OCI-LY3 (cell line): Measurements from ENCODE around the gene RMND5A.

Experiments
- H2AFZ ChIP-seq: fragments of 200-600, 300-600 bp; shearing (Covaris generic); 2 replicates; pipeline ENCODE4 v1.6.0; 2014; ENCODE audit warnings: antibody characterized with exemption, low read depth, low read length
- H3K27ac ChIP-seq: fragments of 200-600, 300-600 bp; sonication (generic); 2 replicates; pipeline ENCODE4 v1.5.1; 2014; ENCODE audit warnings: mild to moderate bottlenecking, low read length, moderate library complexity, mixed read lengths
- H3K27me3 ChIP-seq: fragments of 200-600, 300-600 bp; sonication (generic); 2 replicates; pipeline ENCODE4 v1.6.1; 2014; ENCODE audit warnings: low read depth, low read length, mixed read lengths
- H3K36me3 ChIP-seq: fragments of 200-600, 300-600 bp; sonication (generic); replicated peaks from 2 replicates; pipeline ENCODE3; 2014; ENCODE audit warnings: low read depth, low read length, mixed read lengths
- H3K4me1 ChIP-seq: fragments of 300-600, 200-600 bp; sonication (generic); 2 replicates; pipeline ENCODE4 v1.6.1; 2014; ENCODE audit warnings: low read length, mixed read lengths
- H3K4me2 ChIP-seq: fragments of 200-600, 300-600 bp; sonication (generic); 2 replicates; pipeline ENCODE4 v1.6.1; 2014; ENCODE audit warnings: low read length, mixed read lengths
- H3K4me3 ChIP-seq: fragments of 300-600, 200-600 bp; sonication (generic); 2 replicates; pipeline ENCODE4 v1.5.1; 2014; ENCODE audit warnings: antibody characterized with exemption, mild to moderate bottlenecking, low read length, moderate library complexity
- H3K79me2 ChIP-seq: fragments of 300-600, 200-600 bp; shearing (Covaris generic); 2 replicates; pipeline ENCODE4 v1.6.1; 2014; ENCODE audit warnings: mild to moderate bottlenecking, low read length, mixed read lengths
- H3K9ac ChIP-seq: fragments of 300-600, 200-600 bp; shearing (Covaris generic); 2 replicates; pipeline ENCODE4 v1.6.0; 2014; ENCODE audit warnings: mild to moderate bottlenecking, low read length, moderate library complexity
- H3K9me3 ChIP-seq: fragments of 200-600, 300-600 bp; shearing (Covaris generic); 2 replicates; pipeline ENCODE4 v1.6.1; 2014; ENCODE audit warnings: low read length, mixed read lengths; ENCODE audit not compliant: insufficient read depth
- H4K20me1 ChIP-seq: fragments of 200-600, 300-600 bp; sonication (generic); 2 replicates; pipeline ENCODE4 v1.6.1; 2016; ENCODE audit warnings: low read length, mixed read lengths; ENCODE audit not compliant: insufficient read depth
- CTCF ChIP-seq: fragments of 200-600, 300-600 bp; sonication (generic); IDR thresholded peaks from 2 replicates; pipeline ENCODE4 v1.5.1; 2014; ENCODE audit warnings: antibody characterized with exemption, low read length, low read depth
- EZH2phosphoT487 ChIP-seq: fragments of 200-600 bp; shearing (Covaris generic); IDR thresholded peaks from 2 replicates; pipeline ENCODE4 v1.6.1; 2018; ENCODE audit warnings: antibody characterized with exemption, mixed run types, low read depth

Gene RMND5A

GRCh38 chr2:86791573-86791972 lies 71.5 kb downstream of the RMND5A start:
- no peaks in the 10 kb centered on the region for H3K79me2 ChIP-seq
- no peak overlapping the region for H2AFZ ChIP-seq
- H3K27ac ChIP-seq: no peak overlapping the region
- H3K27me3 ChIP-seq: peaks cover 6% of the 10 kb centered on the region
- no peak overlapping the region for H3K9ac ChIP-seq
- H4K20me1 ChIP-seq: no peaks in the 10 kb centered on the region
- no peak for TF ChIP-seq EZH2phosphoT487
- no peak for TF ChIP-seq CTCF
- peaks cover 8% of the 10 kb centered on the region for H3K9me3 ChIP-seq
- no peak overlapping the region for H3K4me2 ChIP-seq
- H3K36me3 ChIP-seq: peaks cover 2% of the 10 kb centered on the region
- no peak overlapping the region for H3K4me3 ChIP-seq
- H3K4me1 ChIP-seq: no peaks in the 10 kb centered on the region

DNA sequence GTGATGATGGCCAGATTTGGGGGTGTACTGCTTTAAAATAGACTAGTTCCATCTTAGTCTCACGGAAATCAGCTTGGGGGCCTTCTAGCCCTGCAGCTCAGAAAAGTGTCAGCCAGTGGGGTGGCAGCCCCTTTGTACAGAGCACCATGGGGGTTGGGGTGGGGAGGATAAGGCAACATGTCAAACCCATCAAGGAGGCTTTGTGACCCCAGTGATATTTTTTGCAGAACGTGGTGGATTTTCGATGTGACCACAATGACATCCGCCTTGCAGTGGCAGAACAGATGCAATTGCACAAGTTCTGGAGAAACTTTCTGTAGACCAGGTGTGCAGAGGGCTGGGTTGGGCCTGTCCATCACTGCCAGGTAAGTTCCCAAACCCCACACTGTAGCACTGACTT lies 73.7 kb downstream of the RMND5A start:
- no peak overlapping the region for H3K27ac ChIP-seq
- no peak overlapping the region for H3K4me3 ChIP-seq
- peaks cover 19% of the 10 kb centered on the region for H3K9me3 ChIP-seq
- H3K36me3 ChIP-seq: peaks cover 11% of the 10 kb centered on the region
- no peak overlapping the region for H3K9ac ChIP-seq
- TF ChIP-seq CTCF (no peak), EZH2phosphoT487 (no peak)
- H4K20me1 ChIP-seq: no peaks in the 10 kb centered on the region
- no peaks in the 10 kb centered on the region; the same call in 1 of the 2 replicates for H3K27me3 ChIP-seq
- H3K79me2 ChIP-seq: no peaks in the 10 kb centered on the region
- no peak overlapping the region for H2AFZ ChIP-seq
- no peaks in the 10 kb centered on the region for H3K4me1 ChIP-seq
- no peak overlapping the region for H3K4me2 ChIP-seq

DNA sequence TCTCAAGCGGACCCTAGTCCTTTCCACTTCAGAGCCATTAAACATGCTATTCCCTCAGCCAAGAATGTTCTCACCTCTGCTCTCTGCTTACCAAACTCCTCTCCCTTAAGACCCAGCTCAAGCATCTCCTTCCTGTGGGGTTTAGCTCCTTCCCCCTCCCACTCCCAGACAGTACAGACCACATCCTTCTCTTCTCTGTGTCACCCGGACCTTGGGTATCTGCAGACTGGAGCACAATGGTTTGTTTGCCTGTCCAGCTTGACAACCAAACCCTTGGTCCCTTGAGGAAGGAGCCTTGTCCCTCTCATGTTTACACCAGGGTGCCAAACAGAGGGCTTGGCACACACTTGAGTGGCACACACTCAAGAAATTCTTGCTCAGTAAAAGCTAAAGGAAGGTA lies 74.8 kb downstream of the RMND5A start:
- Histone ChIP-seq H3K9ac (no peak overlapping the region), H2AFZ (no peak overlapping the region), H3K4me1 (no peaks in the 10 kb centered on the region), H3K4me2 (no peak overlapping the region), H3K27ac (no peak overlapping the region), H3K36me3 (peaks cover 11% of the 10 kb centered on the region), H3K79me2 (no peaks in the 10 kb centered on the region), H3K9me3 (peaks cover 19% of the 10 kb centered on the region), H4K20me1 (no peaks in the 10 kb centered on the region), H3K27me3 (no peaks in the 10 kb centered on the region; the same call in 1 of the 2 replicates), H3K4me3 (no peak overlapping the region)
- no peak for TF ChIP-seq CTCF
- no peak for TF ChIP-seq EZH2phosphoT487

GRCh38 chr2:86800856-86801567 lies 80.9 kb downstream of the RMND5A start:
- TF ChIP-seq CTCF: no peak
- TF ChIP-seq EZH2phosphoT487: no peak
- peaks cover 16% of the 10 kb centered on the region for H3K9me3 ChIP-seq
- no peaks in the 10 kb centered on the region for H4K20me1 ChIP-seq
- no peak overlapping the region for H3K9ac ChIP-seq
- H3K4me3 ChIP-seq: no peak overlapping the region
- no peak overlapping the region for H2AFZ ChIP-seq
- H3K36me3 ChIP-seq: peaks cover 11% of the 10 kb centered on the region
- H3K4me1 ChIP-seq: no peaks in the 10 kb centered on the region
- H3K4me2 ChIP-seq: no peak overlapping the region
- H3K79me2 ChIP-seq: no peaks in the 10 kb centered on the region
- H3K27me3 ChIP-seq: no peaks in the 10 kb centered on the region
- no peak overlapping the region for H3K27ac ChIP-seq
